ENCODE measurements around the gene SCUBE1.

SCUBE1 gene

DNA sequence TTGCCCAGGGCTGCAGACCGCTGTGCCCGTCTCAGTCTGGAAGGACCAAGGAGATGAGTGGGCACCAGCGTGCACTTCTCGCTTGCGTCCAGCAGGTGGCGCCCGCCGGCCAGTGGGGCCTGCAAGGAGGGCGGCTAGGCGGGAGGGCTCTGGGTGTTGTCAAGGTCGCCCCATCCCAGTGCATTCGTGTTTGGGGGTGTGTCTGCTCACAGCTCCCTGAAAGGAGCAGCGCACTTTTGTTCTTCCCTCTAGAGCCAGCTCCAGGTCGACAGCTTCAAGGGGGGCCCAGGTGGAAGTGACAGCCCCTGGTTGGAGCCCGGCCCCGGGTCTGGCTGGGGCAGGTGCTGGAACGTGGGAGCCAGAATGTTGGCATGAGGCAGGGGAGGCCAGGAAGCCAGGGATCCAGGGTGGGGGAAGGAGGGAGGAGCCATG lies 45.3 kb upstream of the SCUBE1 start:
- no peak overlapping the region for H3K4me3 ChIP-seq (ENCODE audit: low read depth, low read length)
- in situ Hi-C loops (cut with HindIII; ENCODE audit: low sequenced_read_pairs), result no loop called here
- TF ChIP-seq, protein P1, sequence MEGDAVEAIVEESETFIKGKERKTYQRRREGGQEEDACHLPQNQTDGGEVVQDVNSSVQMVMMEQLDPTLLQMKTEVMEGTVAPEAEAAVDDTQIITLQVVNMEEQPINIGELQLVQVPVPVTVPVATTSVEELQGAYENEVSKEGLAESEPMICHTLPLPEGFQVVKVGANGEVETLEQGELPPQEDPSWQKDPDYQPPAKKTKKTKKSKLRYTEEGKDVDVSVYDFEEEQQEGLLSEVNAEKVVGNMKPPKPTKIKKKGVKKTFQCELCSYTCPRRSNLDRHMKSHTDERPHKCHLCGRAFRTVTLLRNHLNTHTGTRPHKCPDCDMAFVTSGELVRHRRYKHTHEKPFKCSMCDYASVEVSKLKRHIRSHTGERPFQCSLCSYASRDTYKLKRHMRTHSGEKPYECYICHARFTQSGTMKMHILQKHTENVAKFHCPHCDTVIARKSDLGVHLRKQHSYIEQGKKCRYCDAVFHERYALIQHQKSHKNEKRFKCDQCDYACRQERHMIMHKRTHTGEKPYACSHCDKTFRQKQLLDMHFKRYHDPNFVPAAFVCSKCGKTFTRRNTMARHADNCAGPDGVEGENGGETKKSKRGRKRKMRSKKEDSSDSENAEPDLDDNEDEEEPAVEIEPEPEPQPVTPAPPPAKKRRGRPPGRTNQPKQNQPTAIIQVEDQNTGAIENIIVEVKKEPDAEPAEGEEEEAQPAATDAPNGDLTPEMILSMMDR (IDR thresholded peaks at IDR 0.05; ENCODE audit: low read depth, low read length, missing control alignments), result peak; percentile 95
- DNase-seq (ENCODE audit: low read depth), result no peak

DNA sequence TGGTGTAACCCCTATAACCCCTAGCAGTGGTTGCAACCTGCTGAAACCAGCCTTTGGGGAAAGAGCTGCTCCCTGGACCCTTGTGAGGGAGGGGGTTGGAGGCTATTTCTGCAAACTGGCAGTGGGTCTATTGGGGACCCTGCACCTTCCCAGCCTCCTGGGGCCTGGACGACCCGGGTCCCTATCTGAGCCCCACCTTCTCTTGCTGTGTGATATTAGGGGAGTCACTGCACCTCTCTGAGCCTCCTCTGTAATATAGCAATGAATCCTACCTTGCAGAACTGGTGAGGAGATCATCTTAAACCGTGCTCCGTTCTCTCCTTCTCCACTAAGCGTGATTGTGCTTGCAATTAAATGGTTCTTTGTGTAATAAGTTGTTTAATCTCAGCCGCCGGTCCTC lies 44.6 kb upstream of the SCUBE1 start:
- in situ Hi-C loops (cut with HindIII; ENCODE audit: low sequenced_read_pairs), result no loop called here
- DNase-seq (ENCODE audit: low read depth), result no peak
- TF ChIP-seq, protein P1 (IDR thresholded peaks at IDR 0.05; ENCODE audit: low read depth, low read length, missing control alignments), result no peak

GRCh38 chr22:43385770-43386641 lies 42.8 kb upstream of the SCUBE1 start:
- in situ Hi-C loops (cut with HindIII; ENCODE audit: low sequenced_read_pairs), result no loop called here
- H3K4me3 ChIP-seq (ENCODE audit: low read depth, low read length), result no peak overlapping the region
- TF ChIP-seq, protein P1 (IDR thresholded peaks at IDR 0.05; ENCODE audit: low read depth, low read length, missing control alignments), result peak; percentile 93
- DNase-seq (ENCODE audit: low read depth), result peak; percentile 47

More for the DNA sequence above, 44.6 kb upstream of the SCUBE1 start:
- no peak overlapping the region for H3K4me3 ChIP-seq (ENCODE audit: low read depth, low read length)

GRCh38 chr22:43384863-43385262 lies 41.7 kb upstream of the SCUBE1 start:
- in situ Hi-C loops (cut with HindIII; ENCODE audit: low sequenced_read_pairs), result no loop called here
- no peak for DNase-seq (ENCODE audit: low read depth)
- TF ChIP-seq, protein P1 (IDR thresholded peaks at IDR 0.05; ENCODE audit: low read depth, low read length, missing control alignments), result no peak
- no peak overlapping the region for H3K4me3 ChIP-seq (ENCODE audit: low read depth, low read length)

GRCh38 chr22:43381693-43382092 lies 38.5 kb upstream of the SCUBE1 start:
- in situ Hi-C loops (cut with HindIII; ENCODE audit: low sequenced_read_pairs), result no loop called here
- TF ChIP-seq, protein P1 (IDR thresholded peaks at IDR 0.05; ENCODE audit: low read depth, low read length, missing control alignments), result no peak
- no peak for DNase-seq (ENCODE audit: low read depth)
- H3K4me3 ChIP-seq (ENCODE audit: low read depth, low read length), result no peak overlapping the region

DNA sequence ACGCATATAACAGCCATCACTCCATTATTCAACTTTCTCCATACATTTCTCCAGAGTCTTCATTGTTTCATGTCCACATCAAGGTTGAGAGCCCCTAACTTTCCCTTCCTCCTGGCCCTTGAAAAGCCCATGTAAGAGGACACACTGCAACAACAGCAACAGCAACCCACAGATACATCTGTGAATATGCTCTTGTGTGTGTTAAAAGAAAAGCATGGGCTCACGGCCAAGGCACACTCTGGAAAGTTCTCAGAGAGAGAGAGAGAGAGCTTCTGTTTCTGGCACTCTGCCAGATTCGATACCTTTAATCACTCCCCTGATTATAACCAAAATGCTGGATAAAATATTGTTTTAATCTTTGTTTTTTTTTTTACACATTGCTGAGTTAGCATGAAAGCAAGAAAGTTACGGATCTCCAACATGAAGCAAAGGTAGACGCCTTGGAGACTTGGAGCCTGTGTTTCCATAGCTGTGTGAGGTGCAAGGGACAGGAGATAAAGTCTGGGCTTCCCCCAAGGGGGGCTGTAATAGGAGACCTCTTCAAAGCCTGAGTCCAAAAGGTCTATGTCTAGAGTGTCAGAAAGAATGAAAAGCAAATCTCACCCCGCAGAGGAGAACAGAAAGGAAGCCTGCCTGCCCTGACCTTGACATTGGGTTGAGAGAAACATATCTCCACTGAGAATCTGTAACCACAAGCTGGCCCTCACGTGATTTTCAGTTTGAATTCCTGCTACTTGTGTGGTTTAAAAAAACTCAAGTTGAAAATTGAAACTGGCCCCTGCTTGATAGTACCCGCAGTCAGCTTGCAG lies 34.9 kb upstream of the SCUBE1 start:
- TF ChIP-seq, protein P1 (IDR thresholded peaks at IDR 0.05; ENCODE audit: low read depth, low read length, missing control alignments), result no peak
- no peak for DNase-seq (ENCODE audit: low read depth)
- no peak overlapping the region for H3K4me3 ChIP-seq (ENCODE audit: low read depth, low read length)
- in situ Hi-C loops (cut with HindIII; ENCODE audit: low sequenced_read_pairs), result no loop called here

Data from astrocyte of the cerebellum (primary cell).